NOMO-1 treated with dmso at 0.1 percent for 144 hours (cell line): Measurements from ENCODE around the gene SLC44A3.
"Not testable (repeated sequence)": the region's sequence is repeated elsewhere in the genome, so short reads cannot be mapped to it uniquely, and the experiment has no call there.

Experiments
- DNase-seq: peaks from one replicate; lab custom pipeline; 2025; ENCODE audit not compliant: unreplicated experiment; lab: John Stamatoyannopoulos, UW

The SLC44A3 gene

DNA sequence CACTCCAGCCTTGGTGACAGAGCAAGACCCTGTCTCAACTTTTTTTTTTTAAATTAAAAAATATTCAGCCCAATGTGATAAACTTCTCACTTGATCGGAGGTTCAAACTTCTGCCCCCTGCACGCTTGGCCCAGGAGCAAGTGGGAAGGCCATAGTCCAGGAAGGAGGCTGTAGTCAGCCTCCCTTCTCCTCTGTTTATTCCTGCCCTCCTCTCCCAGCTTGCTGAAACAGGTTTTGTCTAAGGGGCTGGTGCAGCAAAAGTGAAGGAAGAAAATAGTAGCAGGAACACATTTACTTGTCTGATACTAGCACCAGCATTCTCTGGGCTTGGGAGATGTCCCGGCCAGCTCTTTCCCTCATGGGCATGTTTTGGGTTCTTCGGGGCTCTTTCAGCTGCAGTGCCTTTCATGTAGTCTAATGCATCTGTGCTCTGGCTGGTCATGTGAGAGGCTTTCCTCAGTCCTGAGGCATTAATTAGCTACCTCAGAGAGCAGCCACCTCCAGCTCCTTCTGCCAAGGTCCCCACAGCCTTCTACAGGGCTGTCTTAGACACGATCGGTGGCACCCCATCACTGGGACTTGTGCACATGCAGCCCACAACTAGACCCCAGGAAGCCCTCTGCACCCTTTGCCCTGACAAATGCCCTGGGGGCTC lies 12.9 kb downstream of the SLC44A3 start:
- DNase-seq: no peak

DNA sequence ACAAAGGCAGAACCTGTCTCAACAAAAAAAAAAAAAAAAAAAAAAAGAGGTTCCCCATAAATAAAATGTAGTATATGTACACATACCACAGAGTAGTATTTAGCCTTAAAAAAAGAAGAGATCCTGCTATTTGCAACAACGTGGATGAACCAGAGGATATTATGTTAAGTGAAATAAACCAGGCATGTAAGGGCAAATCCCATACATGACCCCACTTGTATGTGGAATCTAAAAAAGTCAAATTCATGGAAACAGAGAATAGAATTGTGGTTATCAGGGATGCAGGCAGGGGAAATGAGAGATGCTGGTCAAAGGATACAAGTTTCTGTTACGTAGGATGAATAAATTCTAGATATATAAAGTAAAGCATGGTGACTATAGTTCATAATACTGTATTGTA lies 16.7 kb downstream of the SLC44A3 start:
- DNase-seq: no peak

DNA sequence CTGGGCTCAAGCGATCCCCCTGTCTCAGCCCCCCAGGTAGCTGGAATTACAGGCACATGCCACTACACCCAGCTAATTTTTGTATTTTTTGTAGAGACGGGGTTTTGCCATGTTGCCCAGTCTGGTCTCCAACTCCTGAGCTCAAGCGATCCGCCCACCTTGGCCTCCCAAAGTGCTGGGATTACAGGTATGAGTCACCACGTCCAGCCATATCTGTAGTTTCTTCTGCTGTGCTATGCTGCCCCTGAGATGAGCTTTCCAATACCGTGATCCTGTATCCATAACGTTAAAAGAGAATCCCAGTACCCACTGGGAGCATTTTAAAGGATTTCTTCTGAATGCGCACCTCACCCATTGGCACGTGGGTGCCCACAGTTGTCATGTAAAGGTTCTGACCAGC lies 20.2 kb downstream of the SLC44A3 start:
- DNase-seq: not testable (repeated sequence)

DNA sequence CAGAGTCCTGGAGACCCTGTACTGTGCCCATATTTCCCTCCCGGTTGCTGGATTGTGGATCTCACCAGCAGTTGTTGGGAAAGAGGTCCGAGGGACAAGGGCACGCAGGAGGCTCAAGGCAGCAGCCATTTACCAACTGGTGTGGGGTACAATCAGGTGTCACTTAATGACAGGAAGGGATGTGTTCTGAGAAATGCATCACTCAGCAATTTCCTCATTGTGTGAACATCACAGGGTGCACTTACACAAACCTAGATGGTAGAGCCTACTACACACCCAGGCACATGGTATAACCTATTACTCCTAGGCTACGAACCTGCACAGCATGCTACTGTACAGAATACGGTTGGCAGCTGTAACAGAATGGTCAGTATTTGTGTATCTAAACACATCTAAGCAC lies 20.7 kb downstream of the SLC44A3 start:
- DNase-seq: no peak

DNA sequence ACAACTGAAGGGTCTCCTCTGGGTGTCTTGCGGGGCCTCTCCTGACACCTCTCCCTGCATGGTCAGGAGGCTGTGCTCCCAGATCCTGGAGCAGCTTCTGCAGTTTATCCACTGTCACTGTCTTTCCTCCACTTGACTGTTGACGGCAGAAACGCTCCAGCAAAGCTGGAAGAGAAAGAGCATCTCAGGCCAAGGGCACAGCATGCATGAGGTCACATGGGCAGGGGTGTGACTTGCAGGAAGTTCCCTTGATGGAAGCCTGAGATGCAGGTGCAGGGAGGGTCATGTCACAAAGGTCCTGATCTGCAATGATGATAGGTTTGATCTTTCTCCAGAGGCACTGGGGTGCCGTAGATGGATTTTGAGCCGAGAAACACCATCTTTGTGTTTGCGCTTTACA lies 23.3 kb downstream of the SLC44A3 start:
- DNase-seq: no peak

DNA sequence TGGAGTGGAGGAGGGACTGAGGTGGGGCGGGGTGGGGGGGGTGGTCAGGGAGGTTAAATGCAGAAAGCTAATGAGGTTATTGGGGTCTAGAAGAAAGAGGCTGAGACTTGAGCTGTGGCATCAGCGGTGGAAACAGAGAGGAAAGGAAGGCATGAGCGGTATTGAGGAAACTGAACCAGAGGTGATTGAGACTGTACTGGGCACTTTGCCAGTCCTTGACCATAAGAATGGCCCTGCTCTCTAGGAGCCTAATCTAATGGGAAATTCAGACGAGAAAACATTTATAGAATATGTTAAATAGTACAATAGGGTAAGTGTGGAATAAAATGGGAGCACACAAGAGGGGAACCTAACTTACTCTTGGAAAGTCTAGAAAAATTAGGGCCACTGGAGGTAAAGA lies 23.7 kb downstream of the SLC44A3 start:
- no peak for DNase-seq

DNA sequence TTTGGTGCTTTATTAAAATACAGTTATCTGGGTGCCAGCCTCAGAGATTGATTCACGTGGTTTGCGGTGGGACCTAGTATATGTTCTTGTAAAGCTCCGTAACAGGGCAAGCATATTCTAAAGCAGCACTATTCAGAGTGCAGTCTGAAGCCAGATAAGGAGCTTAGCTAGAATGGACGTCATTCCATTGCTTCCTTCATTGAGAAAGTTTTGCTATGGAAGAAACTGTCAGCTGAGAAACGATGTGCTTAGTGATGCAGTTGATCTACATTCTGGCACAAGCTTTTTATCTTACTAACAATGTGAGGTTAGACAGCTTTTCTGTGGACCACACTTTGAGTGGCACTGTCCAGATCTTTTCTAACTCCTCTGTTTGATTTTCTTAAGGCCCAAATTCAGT lies 26.2 kb downstream of the SLC44A3 start:
- no peak for DNase-seq

DNA sequence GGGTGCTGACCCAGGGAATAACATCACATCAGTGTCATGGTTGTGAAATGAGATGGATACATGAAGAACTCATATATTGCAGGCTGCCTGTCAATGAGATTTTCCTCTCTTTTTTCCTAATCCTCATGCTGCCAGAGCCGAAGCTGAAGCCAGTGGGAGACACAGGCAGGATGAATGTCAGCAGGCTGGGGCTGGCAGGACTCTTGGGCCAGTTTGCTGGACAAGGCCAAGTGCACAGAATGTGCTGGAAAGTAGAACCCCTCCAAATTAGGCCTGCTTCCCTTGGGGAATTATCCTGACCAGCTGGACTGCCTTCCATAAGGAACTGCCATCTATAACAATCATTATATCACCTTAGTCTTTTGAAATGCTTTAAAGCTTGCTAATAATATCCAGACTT lies 31.4 kb downstream of the SLC44A3 start:
- DNase-seq: no peak

DNA sequence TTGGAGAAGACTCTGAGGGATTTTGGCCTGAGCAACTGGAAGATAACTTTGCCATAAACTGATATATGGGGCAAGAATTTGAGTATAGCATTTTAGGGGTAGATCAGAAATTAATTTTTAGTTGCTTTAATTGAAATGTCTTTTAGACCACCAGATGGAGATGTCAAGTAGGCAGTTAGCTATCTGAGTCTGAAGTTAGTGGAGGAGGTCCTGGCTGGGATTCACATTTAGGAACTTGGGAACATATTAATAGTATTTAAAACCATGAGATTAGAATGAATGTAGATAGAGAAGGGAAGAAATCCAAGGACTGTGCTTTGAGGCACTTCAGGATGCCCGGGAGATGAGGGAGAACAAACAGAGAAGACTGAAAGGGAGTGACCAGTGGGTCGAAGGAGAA lies 32.6 kb downstream of the SLC44A3 start:
- DNase-seq: no peak

DNA sequence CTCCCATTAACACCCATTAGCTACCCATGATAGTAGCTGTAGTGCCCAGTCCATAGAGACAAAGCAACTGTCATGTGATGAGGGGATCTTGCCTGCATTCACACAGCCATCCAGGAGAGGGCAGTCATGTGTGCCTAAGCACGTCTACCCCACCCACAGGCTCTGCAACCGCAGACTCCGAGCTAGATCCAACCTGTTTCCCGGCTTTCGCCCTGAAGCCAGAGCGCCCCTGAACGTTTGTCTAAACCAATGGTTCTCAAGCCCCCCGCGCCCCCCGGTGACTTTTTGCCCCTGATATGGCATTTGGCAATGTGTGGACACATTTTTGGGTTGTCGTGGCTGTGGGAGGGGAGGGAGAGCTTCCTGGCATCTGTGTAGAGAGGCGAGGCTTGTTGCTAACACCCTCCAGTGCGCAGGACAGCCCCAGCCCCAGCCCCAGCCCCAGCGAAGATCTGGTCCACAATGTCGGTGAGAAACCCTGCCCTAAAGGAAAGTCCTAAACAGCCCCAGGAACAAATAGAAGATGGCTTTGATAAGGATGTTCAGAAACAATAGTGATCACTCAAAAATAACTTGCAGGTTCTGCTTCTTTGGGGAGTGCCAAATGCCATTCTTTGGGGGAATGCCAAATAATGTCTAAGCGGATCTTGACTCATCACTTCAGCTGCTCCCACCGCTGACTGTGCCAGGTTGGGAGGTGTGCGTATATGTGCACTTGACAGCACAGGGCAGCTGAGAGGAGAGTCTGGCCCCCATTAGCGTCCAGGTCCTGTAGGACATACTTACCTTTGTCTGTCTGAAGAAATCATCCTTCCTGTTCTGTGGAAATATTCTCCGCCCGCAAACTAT lies 34.5 kb downstream of the SLC44A3 start:
- peak; percentile 82 for DNase-seq

DNA sequence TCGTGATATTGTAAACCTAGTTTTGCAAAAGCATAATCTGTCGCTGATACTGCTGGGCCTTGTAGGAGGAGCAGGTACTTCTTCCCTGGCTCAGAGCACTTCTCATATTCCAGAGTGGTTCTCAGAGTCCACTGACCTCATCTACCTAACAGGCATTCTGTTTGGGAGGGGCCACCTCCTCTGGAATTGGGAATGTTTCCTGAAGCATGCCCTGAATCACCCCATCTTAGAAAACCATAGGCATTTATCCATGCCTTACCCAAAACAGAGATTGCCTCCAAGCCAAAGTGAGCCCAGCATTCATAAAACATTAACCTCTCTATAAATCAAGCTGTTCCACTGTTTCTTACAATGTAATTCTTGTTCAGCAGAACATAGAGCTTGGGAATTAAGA lies 35.1 kb downstream of the SLC44A3 start:
- no peak for DNase-seq

DNA sequence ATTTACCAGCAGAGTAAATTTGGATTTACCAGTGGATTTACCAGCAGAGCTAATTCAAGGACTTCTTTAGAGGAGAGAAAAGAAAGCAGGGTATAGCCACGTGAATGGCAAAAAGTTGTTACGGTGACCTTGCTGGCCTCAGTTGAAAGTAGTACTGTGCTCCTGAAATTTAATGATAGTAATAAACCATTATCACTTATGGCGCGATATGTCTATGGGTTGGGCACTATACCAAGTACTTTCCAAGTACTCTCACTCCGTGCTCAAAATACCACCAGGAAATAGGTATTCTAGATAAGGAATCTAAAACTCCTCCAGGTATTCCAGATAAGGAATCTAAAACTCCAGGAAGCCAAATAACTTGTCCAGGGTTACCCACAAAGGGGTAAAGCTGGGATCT lies 35.8 kb downstream of the SLC44A3 start:
- DNase-seq: no peak

DNA sequence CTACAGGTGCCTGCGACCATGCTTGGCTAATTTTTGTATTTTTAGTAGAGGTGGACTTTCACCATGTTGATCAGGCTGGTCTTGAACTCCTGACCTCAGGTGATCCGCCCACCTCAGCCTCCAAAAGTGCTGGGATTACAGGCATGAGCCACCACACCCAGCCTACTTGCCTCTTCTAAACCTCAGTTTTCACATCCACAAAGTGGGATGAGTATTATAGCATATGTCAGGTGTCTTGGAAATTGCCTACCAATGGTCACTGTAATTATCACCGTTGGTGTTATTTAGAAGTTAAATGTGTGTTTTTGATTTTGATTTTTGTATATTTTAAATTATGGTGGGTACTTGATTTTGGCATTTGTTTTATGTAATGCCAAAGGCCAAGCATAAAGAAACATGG lies 36.7 kb downstream of the SLC44A3 start:
- no peak for DNase-seq

DNA sequence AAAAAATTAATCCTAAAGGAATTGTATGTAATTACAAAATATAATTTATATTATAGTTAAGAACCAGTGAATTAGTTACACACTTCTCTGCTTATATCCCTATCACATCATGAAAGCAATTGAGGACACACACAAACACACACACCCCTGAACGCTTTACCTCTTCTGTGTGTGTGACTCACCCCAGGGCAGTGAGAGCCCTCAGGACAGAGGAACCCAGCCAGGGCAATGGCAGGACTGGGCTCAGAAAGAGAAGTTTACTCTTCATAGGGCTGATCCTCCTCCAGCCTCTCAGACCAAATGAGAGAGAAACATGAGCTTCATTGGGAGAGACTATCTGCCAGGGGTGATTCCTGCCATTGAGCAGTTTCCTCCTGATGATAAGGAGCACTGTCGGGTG lies 38.1 kb downstream of the SLC44A3 start:
- DNase-seq: no peak

DNA sequence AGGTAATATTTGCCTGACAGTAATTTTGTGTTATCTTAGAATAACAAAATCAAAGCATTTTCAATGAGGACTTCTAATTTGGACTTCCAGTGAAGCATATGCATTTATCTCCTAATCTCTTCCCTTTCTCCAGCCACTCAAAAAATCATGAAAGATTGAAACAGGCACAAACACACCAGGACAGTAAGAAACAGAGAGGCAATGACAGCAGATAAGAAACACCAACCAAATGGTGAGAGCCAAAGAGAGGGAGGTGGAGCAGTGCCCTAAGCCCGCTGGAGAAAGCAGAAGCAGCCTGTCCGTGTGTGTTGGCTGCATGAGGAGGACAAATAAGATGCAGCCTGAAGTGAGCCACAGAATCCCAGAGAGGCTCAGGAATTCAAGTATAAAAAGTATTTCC lies 39.0 kb downstream of the SLC44A3 start:
- DNase-seq: no peak

DNA sequence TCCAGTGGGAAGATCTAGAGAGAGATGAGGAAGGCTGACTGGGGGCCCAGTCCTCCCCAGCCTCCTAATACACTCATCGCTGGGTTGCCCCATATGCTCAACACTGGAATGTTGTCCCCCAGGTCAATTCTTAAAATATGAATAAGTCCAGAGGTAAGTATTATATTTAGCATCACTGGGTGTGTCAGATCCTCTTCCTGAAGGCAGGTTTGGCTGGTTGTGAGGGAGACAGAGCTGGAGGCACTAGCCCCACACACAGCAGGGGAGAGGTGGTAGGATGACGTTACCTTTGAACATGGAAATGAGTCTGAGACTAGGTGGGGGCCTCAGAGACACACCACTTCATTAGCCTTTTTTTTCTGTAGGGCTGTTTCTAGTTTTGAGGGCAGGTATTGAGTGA lies 42.6 kb downstream of the SLC44A3 start:
- DNase-seq: no peak

DNA sequence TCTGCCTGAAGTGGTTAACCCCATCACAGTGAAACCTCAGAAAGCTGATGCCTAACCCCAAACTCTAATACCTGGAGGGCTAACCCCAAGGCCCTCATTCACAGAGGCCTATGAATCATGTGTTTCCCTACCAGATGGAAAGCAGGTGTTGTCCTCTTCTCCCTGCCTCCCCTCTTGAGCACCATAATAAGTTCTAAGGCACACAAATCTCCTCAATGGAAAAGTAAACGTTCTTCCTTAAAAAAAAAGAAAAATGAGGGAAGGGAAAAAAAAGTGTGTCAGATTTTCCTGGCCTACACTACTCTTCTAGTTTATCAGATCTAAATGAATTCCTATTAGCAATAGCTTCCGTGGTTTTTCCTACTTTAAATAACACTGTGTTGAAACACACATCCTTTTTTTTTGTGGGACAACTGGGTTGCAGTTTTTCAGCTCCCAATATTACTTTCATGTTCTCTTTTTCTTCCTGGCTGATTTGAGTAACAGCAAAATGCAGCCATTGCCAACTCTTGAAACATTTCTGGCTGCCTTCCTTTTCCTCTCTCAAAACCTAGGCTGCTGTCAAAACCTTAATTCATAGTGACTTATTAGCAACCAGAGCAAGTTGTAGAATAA lies 43.2 kb downstream of the SLC44A3 start:
- DNase-seq: no peak

DNA sequence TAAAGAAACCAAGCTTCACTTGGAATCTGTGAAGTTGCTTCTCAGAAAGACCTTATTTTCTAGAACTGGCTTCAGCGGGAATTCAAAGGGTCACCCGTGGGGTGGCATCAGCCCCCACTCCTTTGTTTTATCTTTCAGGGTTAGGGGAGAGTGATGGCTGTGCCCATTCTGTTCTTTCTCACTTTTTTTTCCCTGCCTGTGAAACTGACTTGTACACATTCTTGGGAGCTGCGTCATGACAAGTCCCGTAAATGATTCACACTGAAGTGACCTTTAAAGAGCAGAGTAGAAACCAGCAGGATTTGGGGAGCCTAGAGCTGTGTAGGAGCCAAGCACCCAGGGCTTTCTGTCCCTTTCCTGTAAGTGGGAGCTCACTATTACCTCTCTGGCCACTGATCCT lies 43.8 kb downstream of the SLC44A3 start:
- no peak for DNase-seq

DNA sequence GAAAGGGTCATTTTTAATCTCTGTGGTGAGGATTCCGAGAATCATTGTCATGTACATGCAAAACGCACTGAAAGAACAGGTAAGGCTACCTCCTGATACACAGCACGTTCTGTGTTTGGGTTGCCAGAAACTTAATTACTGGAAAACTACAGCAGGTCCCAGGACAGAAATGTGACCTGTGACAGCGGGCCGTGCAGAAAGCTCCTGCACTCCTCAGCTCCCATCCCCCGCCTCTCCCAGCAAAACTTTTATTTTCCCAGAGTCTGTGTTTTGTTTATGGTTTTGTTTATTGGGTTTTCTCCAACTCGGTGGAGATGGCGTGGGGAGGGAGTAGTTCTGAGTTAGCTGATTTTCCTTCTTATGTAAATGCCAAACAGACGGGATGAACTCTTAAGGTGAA lies 44.7 kb downstream of the SLC44A3 start:
- DNase-seq: no peak

DNA sequence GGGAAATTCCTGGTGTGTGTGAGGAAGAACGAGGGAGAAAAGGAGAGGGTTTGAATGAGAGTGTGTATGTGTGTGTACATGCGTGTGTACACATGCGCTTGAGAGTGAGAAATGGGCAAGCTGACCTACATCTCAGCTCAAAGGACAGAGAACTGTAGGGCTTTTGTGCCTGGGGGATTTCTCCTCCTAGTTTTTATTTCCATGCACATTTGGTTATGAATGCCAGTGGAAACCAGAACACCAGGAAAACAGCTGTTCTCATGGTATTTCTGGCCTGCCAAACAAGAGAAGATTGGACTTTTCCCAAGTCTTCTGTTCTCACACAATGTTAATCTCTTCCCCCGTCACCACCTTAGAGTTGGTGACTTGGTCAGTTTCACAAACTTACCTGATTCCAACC lies 45.2 kb downstream of the SLC44A3 start:
- no peak for DNase-seq

DNA sequence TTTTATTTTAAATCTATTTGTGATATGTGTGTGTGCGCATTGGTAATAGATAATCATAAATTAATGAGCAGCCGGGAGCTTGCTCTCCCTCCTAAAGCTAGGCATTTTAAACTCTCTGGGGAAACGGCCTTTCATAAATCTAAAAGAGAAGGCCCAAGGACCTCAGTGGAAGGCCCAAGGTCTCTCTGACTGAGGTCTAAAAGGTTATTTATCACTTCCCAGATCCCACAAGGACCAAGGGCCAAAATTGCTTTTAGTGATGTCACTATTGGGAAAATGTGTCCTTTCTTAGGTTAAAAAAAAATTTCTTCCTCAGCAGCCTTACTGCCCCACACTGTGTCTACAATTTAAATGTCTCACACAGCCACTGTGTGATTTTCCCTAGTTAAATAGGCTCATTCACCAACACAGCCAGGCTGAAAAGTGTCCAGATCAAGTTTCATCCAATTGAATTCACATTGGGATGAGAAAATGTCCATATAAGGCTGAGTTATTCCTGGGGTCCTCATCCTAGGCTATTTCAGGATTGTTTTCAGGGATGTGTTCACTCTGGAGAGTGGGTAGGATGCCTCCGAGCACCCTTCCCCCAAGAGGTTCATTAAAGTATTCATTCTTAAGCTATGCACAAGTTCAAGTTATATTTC lies 46.1 kb downstream of the SLC44A3 start:
- DNase-seq: no peak

DNA sequence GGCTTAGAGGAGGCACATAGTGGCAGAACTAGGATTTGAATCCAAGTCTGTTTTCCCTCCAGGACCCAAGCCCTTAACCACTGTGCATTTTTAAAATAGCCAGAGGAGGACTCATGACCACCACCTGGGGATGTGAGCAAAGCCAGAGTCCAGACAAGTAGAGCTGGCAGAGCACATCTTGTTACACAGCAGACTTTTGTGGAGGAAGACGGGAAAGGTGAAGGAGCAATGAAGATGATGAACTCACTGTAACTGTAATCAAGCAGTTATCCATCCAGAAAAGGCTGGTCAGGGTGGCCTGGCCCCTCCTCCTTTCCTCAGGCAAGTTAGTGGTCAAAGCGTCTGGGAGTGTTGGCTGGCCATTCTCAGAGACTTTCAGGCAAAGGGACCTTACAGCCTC lies 50.9 kb downstream of the SLC44A3 start:
- no peak for DNase-seq
